Activated B cell treated with CpG ODN at 0.5 μM for 24 hours (primary cell): ENCODE measurements around the gene PLEKHG4B. TPM values are rescaled to one million over a fixed set of nuclear protein-coding genes. Genes with fewer than 3 reads are reported as not detected.

Source experiments
- ATAC-seq: fragments of 200-7000 bp; cut with Tn5 transposase; one replicate; pipeline ENCODE4 v1.10.0; 2021; ENCODE audit warnings: low read depth, mild to moderate bottlenecking, moderate library complexity
- CTCF ChIA-PET: fragments of 350-600 bp; sonication (Branson Sonifier 250); formaldehyde crosslinking; loops from one replicate; lab custom pipeline; 2021; ENCODE audit warnings: antibody characterized with exemption; lab: Charles Lee
- POLR2A ChIA-PET: fragments of 350-600 bp; sonication (Branson Sonifier 250); formaldehyde crosslinking; loops from one replicate; lab custom pipeline; 2021; ENCODE audit warnings: antibody characterized with exemption; lab: Charles Lee
- DNase-seq: peaks from one replicate; pipeline ENCODE4 v3.0.0; 2022
- H3K27ac Mint-ChIP-seq: one replicate; pipeline ENCODE4 v1.8.0; 2020; ENCODE audit warnings: mixed read lengths
- H3K27me3 Mint-ChIP-seq: one replicate; pipeline ENCODE4 v1.8.0; 2021; ENCODE audit warnings: mixed read lengths
- H3K36me3 Mint-ChIP-seq: one replicate; pipeline ENCODE4 v1.8.0; 2021; ENCODE audit warnings: low read depth, mixed read lengths
- H3K4me1 Mint-ChIP-seq: one replicate; pipeline ENCODE4 v1.8.0; 2021; ENCODE audit warnings: mixed read lengths
- H3K4me3 Mint-ChIP-seq: one replicate; pipeline ENCODE4 v1.8.0; 2020; ENCODE audit warnings: mild to moderate bottlenecking, mixed read lengths
- H3K9me3 Mint-ChIP-seq: one replicate; pipeline ENCODE4 v1.8.0; 2020; ENCODE audit warnings: mixed read lengths
- CTCF ChIP-seq: fragments of 200-600 bp; IDR thresholded peaks from one replicate; pipeline ENCODE4 v1.8.0; 2022; ENCODE audit warnings: antibody characterized with exemption, mild to moderate bottlenecking
- intact Hi-C: fragments of 100-400 bp; cut with micrococcal nuclease; formaldehyde crosslinking; loops from one replicate; pipeline ENCODE4 v1.15.1; 2024
- total RNA-seq: library from RNA; stranded (reverse); gene quantifications from 2 replicates; pipeline ENCODE4 v1.2.3, GENCODE V29; 2022

Gene PLEKHG4B
- total RNA-seq, 1 donor from 2014 or later: not detected

GRCh38 chr5:119486-120097 lies 27.6 kb downstream of the PLEKHG4B start:
- ChIA-PET POLR2A (no interaction called here), CTCF (no interaction called here)
- intact Hi-C loops: no loop called here
- no peak for TF ChIP-seq CTCF
- Mint-ChIP-seq H3K4me1 (no peaks in the 10 kb centered on the region), H3K27me3 (peaks cover 12% of the 10 kb centered on the region), H3K27ac (no peak overlapping the region), H3K4me3 (no peak overlapping the region), H3K36me3 (no peaks in the 10 kb centered on the region), H3K9me3 (peaks cover 13% of the 10 kb centered on the region)
- DNase-seq (no peak), ATAC-seq (no peak)

- TF ChIP-seq CTCF: no peak
Measured at GRCh38 chr5:121432-121831, 29.5 kb downstream of the PLEKHG4B start.

GRCh38 chr5:125815-126214 lies 33.8 kb downstream of the PLEKHG4B start:
- Mint-ChIP-seq H3K27ac (no peak overlapping the region), H3K4me1 (no peaks in the 10 kb centered on the region), H3K4me3 (no peak overlapping the region), H3K27me3 (peaks cover 6% of the 10 kb centered on the region), H3K9me3 (peaks cover 20% of the 10 kb centered on the region), H3K36me3 (peaks cover 8% of the 10 kb centered on the region)
- no peak for TF ChIP-seq CTCF
- ChIA-PET POLR2A (no interaction called here), CTCF (no interaction called here)
- intact Hi-C loops: no loop called here
- ATAC-seq (no peak), DNase-seq (no peak)

More at GRCh38 chr5:121432-121831, 29.5 kb downstream of the PLEKHG4B start:
- CTCF ChIA-PET: no interaction called here
- Mint-ChIP-seq H3K4me3 (no peak overlapping the region), H3K27me3 (peaks cover 11% of the 10 kb centered on the region), H3K4me1 (no peaks in the 10 kb centered on the region), H3K27ac (no peak overlapping the region), H3K36me3 (peaks cover 7% of the 10 kb centered on the region), H3K9me3 (peaks cover 20% of the 10 kb centered on the region)
- ATAC-seq: no peak
- intact Hi-C loops: no loop called here
- POLR2A ChIA-PET: no interaction called here
- DNase-seq: no peak

- no peak for ATAC-seq
Measured at GRCh38 chr5:126806-127205, 34.8 kb downstream of the PLEKHG4B start.

GRCh38 chr5:127886-128285 lies 35.9 kb downstream of the PLEKHG4B start:
- H3K9me3 Mint-ChIP-seq: peaks cover 14% of the 10 kb centered on the region
- TF ChIP-seq CTCF: no peak
- ChIA-PET CTCF (no interaction called here), POLR2A (no interaction called here)
- H3K36me3 Mint-ChIP-seq: peaks cover 8% of the 10 kb centered on the region
- H3K4me3 Mint-ChIP-seq: no peak overlapping the region
- peaks cover 10% of the 10 kb centered on the region for H3K27me3 Mint-ChIP-seq
- intact Hi-C loops: no loop called here
- no peak for DNase-seq
- no peak for ATAC-seq
- H3K27ac Mint-ChIP-seq: no peak overlapping the region
- H3K4me1 Mint-ChIP-seq: no peaks in the 10 kb centered on the region

More at GRCh38 chr5:126806-127205, 34.8 kb downstream of the PLEKHG4B start:
- no peak for TF ChIP-seq CTCF
- CTCF ChIA-PET: no interaction called here
- H3K36me3 Mint-ChIP-seq: peaks cover 8% of the 10 kb centered on the region
- H3K27me3 Mint-ChIP-seq: peaks cover 8% of the 10 kb centered on the region
- H3K4me1 Mint-ChIP-seq: no peaks in the 10 kb centered on the region
- no peak for DNase-seq
- H3K27ac Mint-ChIP-seq: no peak overlapping the region
- POLR2A ChIA-PET: no interaction called here
- intact Hi-C loops: no loop called here
- H3K9me3 Mint-ChIP-seq: peaks cover 15% of the 10 kb centered on the region
- H3K4me3 Mint-ChIP-seq: no peak overlapping the region
